H1 (cell line): ENCODE results near the gene HYAL1. TPM values are rescaled to one million over a fixed set of nuclear protein-coding genes. Genes with fewer than 3 reads are reported as not detected.
A peak's percentile ranks its signal among the peaks of the same experiment; 100 is the strongest.

Experiments used
- CTCF ChIA-PET: fragments of 300-600 bp; sonication (Branson Sonifier 250); formaldehyde crosslinking; loops from one replicate; lab custom pipeline; 2021; ENCODE audit not compliant: partially characterized antibody; lab: Charles Lee
- POLR2A ChIA-PET: fragments of 300-600 bp; sonication (Branson Sonifier 250); formaldehyde crosslinking; loops from one replicate; lab custom pipeline; 2021; ENCODE audit warnings: inconsistent platforms; ENCODE audit not compliant: partially characterized antibody; lab: Charles Lee
- DNase-seq, 2 experiments: peaks; one replicate each; pipeline versions ENCODE4 v3.0.0 to v3.0.0-alpha.2; 2010 to 2022; ENCODE audit warnings: low spot score in 2 of 2, low read depth in 1 of 2, mixed read lengths in 1 of 2
- FAIRE-seq: peaks from 2 replicates; lab custom pipeline; 2011; peaks lifted over from hg19 to GRCh38; lab: Jason Lieb, UNC
- H2AFZ ChIP-seq: 2 replicates; pipeline ENCODE4 v1.8.1; 2012; ENCODE audit warnings: low read length, inconsistent platforms
- H2AK5ac ChIP-seq: 2 replicates; pipeline ENCODE4 v1.6.1; 2013; ENCODE audit warnings: low read depth, low read length
- H2BK120ac ChIP-seq: replicated peaks from 2 replicates; pipeline ENCODE3; 2013; ENCODE audit warnings: low read depth, low read length, inconsistent platforms
- H2BK12ac ChIP-seq: 2 replicates; pipeline ENCODE4 v1.6.1; 2013; ENCODE audit warnings: low read depth, low read length
- H2BK15ac ChIP-seq: 2 replicates; pipeline ENCODE4 v1.6.1; 2013; ENCODE audit warnings: low read length
- H2BK20ac ChIP-seq: 2 replicates; pipeline ENCODE4 v1.6.1; 2013; ENCODE audit warnings: low read length
- H2BK5ac ChIP-seq: 2 replicates; pipeline ENCODE4 v1.6.1; 2013; ENCODE audit warnings: low read depth, low read length
- H3K14ac ChIP-seq: 2 replicates; pipeline ENCODE4 v1.6.1; 2013; ENCODE audit warnings: inconsistent platforms; ENCODE audit not compliant: insufficient read length
- H3K18ac ChIP-seq: 2 replicates; pipeline ENCODE4 v1.6.1; 2013; ENCODE audit warnings: low read length; ENCODE audit errors: extremely low read depth
- H3K23ac ChIP-seq: 2 replicates; pipeline ENCODE4 v1.6.1; 2013; ENCODE audit warnings: inconsistent platforms; ENCODE audit not compliant: insufficient read length
- H3K23me2 ChIP-seq: 2 replicates; pipeline ENCODE4 v1.6.1; 2013; ENCODE audit warnings: low read depth, low read length
- H3K27ac ChIP-seq: 2 replicates; pipeline ENCODE4 v1.6.1; 2011; ENCODE audit warnings: low read depth, low read length, inconsistent platforms
- H3K27me3 ChIP-seq, 4 experiments: replicated peaks in 1 of 4; 1 replicate in 1 of 4; 2 replicates in 3 of 4; pipeline versions ENCODE4 v1.6.1 to v1.8.1; 2011 to 2013; ENCODE audit warnings: low read length in 3 of 4, mild to moderate bottlenecking in 3 of 4, inconsistent platforms in 2 of 4, mixed read lengths in 2 of 4, moderate library complexity in 1 of 4; ENCODE audit not compliant: control insufficient read depth in 3 of 4, insufficient read depth in 3 of 4; ENCODE audit errors: extremely low read depth in 1 of 4
- H3K36me3 ChIP-seq, 4 experiments: 2 replicates each; pipeline versions ENCODE4 v1.6.1 to v1.8.1; 2011 to 2013; ENCODE audit warnings: mild to moderate bottlenecking in 4 of 4, low read length in 3 of 4, moderate library complexity in 2 of 4, control low read depth in 1 of 4, inconsistent platforms in 1 of 4; ENCODE audit not compliant: insufficient read depth in 4 of 4, control insufficient read depth in 2 of 4
- H3K4ac ChIP-seq: replicated peaks from 2 replicates; pipeline ENCODE3; 2013; ENCODE audit warnings: low read length, low read depth, mixed read lengths, inconsistent platforms; ENCODE audit not compliant: insufficient read length
- H3K4me1 ChIP-seq, 4 experiments: replicated peaks in 1 of 4; 1 replicate in 1 of 4; 2 replicates in 3 of 4; pipeline versions ENCODE4 v1.6.1 to v1.8.1; 2011 to 2013; ENCODE audit warnings: low read length in 3 of 4, inconsistent platforms in 2 of 4, mixed read lengths in 1 of 4; ENCODE audit not compliant: insufficient read depth in 4 of 4, control insufficient read depth in 3 of 4
- H3K4me2 ChIP-seq, 2 experiments: 2 replicates each; pipeline versions ENCODE4 v1.6.1 to v1.8.1; 2011 to 2013; ENCODE audit warnings: low read depth in 2 of 2, low read length in 2 of 2, control low read depth in 1 of 2, inconsistent platforms in 1 of 2, mild to moderate bottlenecking in 1 of 2; ENCODE audit not compliant: insufficient read depth in 1 of 2
- H3K4me3 ChIP-seq, 4 experiments: fragments of 200-600, 300-600 bp in 1 of 4; sonication (generic), shearing (Covaris generic), sonication (Bioruptor Twin) in 1 of 4; 2 replicates each; pipeline versions ENCODE4 v1.5.1 to v1.8.1; 2011 to 2016; ENCODE audit warnings: low read length in 4 of 4, low read depth in 3 of 4, control low read depth in 2 of 4, inconsistent platforms in 2 of 4, mild to moderate bottlenecking in 2 of 4, mixed read lengths in 1 of 4, moderate library complexity in 1 of 4; ENCODE audit not compliant: insufficient read depth in 2 of 4; ENCODE audit errors: extremely low read depth in 1 of 4
- H3K56ac ChIP-seq: replicated peaks from 2 replicates; pipeline ENCODE3; 2013; ENCODE audit warnings: low read depth, mild to moderate bottlenecking, mixed read lengths, low read length, inconsistent platforms; ENCODE audit not compliant: insufficient read length
- H3K79me1 ChIP-seq: 2 replicates; pipeline ENCODE4 v1.6.1; 2013; ENCODE audit warnings: low read depth, low read length, control low read depth
- H3K79me2 ChIP-seq, 2 experiments: 2 replicates each; pipeline versions ENCODE4 v1.6.1 to v1.8.1; 2012 to 2013; ENCODE audit warnings: low read length in 2 of 2, mild to moderate bottlenecking in 2 of 2, inconsistent platforms in 1 of 2; ENCODE audit not compliant: insufficient read depth in 2 of 2, control insufficient read depth in 1 of 2
- H3K9ac ChIP-seq, 4 experiments: replicated peaks in 1 of 4; 1 replicate in 1 of 4; 2 replicates in 3 of 4; pipeline versions ENCODE4 v1.6.1 to v1.8.1; 2011 to 2013; ENCODE audit warnings: low read depth in 3 of 4, low read length in 3 of 4, control low read depth in 2 of 4, mild to moderate bottlenecking in 2 of 4, moderate library complexity in 2 of 4, inconsistent platforms in 1 of 4; ENCODE audit errors: extremely low read depth in 1 of 4
- H3K9me3 ChIP-seq, 2 experiments: 2 replicates each; pipeline versions ENCODE4 v1.6.1 to v1.8.1; 2012 to 2013; ENCODE audit warnings: mild to moderate bottlenecking in 2 of 2, moderate library complexity in 2 of 2, control low read depth in 1 of 2, inconsistent platforms in 1 of 2, low read depth in 1 of 2, low read length in 1 of 2, mixed read lengths in 1 of 2; ENCODE audit not compliant: insufficient read depth in 2 of 2
- H4K20me1 ChIP-seq, 2 experiments: replicated peaks in 1 of 2; 2 replicates each; pipeline versions ENCODE3 to v1.8.1; 2011 to 2013; ENCODE audit warnings: inconsistent platforms in 2 of 2, low read length in 2 of 2, mild to moderate bottlenecking in 1 of 2; ENCODE audit not compliant: insufficient read depth in 2 of 2, control insufficient read depth in 1 of 2
- H4K5ac ChIP-seq: 2 replicates; pipeline ENCODE4 v1.6.1; 2013; ENCODE audit warnings: low read length, low read depth, mixed read lengths, inconsistent platforms; ENCODE audit not compliant: insufficient read length
- H4K8ac ChIP-seq: 2 replicates; pipeline ENCODE4 v1.8.0; 2013; ENCODE audit warnings: mild to moderate bottlenecking, moderate library complexity, low read length, inconsistent platforms; ENCODE audit not compliant: insufficient read depth; ENCODE audit errors: extremely low read depth
- H4K91ac ChIP-seq: replicated peaks from 2 replicates; pipeline ENCODE3; 2013; ENCODE audit warnings: low read length, mixed read lengths, inconsistent platforms; ENCODE audit not compliant: insufficient read length
- ASH2L ChIP-seq: fragments of 200-600, 300-600 bp; sonication (generic); IDR thresholded peaks from one replicate; pipeline ENCODE4 v1.7.1; 2017; ENCODE audit warnings: low read length
- EGR1 ChIP-seq: IDR thresholded peaks from 2 replicates; pipeline ENCODE4 v1.6.1; 2011; ENCODE audit warnings: low read depth, low read length, borderline replicate concordance
- EP300 ChIP-seq, 2 experiments: IDR thresholded peaks; 1 replicate in 1 of 2; 2 replicates in 1 of 2; pipeline ENCODE4 v1.6.1; 2011 to 2012; ENCODE audit warnings: low read depth in 2 of 2, low read length in 2 of 2, mild to moderate bottlenecking in 2 of 2, borderline replicate concordance in 1 of 2, inconsistent platforms in 1 of 2, moderate library complexity in 1 of 2
- FOSL1 ChIP-seq: IDR thresholded peaks from 2 replicates; pipeline ENCODE4 v1.6.1; 2011; ENCODE audit warnings: mild to moderate bottlenecking, low read depth, low read length, moderate library complexity; ENCODE audit not compliant: insufficient read depth
- PHF8 ChIP-seq: fragments of 200-600 bp; sonication (generic); conservative IDR thresholded peaks from 2 replicates; pipeline ENCODE4 v1.7.1; 2012; ENCODE audit warnings: low read depth, mild to moderate bottlenecking, inconsistent platforms, low read length, moderate library complexity
- RBBP5 ChIP-seq: IDR thresholded peaks from 2 replicates; pipeline ENCODE4 v1.7.1; 2012; ENCODE audit warnings: low read depth, mild to moderate bottlenecking, inconsistent platforms, low read length, moderate library complexity, borderline replicate concordance
- SP1 ChIP-seq: IDR thresholded peaks from 2 replicates; pipeline ENCODE4 v1.6.1; 2011; ENCODE audit warnings: low read depth, low read length
- SP2 ChIP-seq: IDR thresholded peaks from 2 replicates; pipeline ENCODE4 v1.6.1; 2012; ENCODE audit warnings: mild to moderate bottlenecking, low read length, inconsistent platforms
- SP4 ChIP-seq: IDR thresholded peaks from 2 replicates; pipeline ENCODE4 v1.6.1; 2012; ENCODE audit warnings: low read length, inconsistent platforms
- TEAD4 ChIP-seq: IDR thresholded peaks from 2 replicates; pipeline ENCODE4 v1.6.1; 2012; ENCODE audit warnings: low read depth, low read length, inconsistent platforms, mixed read lengths
- YY1 ChIP-seq: IDR thresholded peaks from 2 replicates; pipeline ENCODE4 v1.6.1; 2011; ENCODE audit warnings: low read depth, mild to moderate bottlenecking, low read length
- WGBS, 2 experiments: shearing (Covaris generic) in 1 of 2; methylation state at CpG; one replicate each; pipeline versions ENCODE4 v1.1.6 to v1.1.7; 2013 to 2015; ENCODE audit warnings: low lambda C conversion rate in 2 of 2, mixed read lengths in 2 of 2, inconsistent platforms in 1 of 2, low coverage in 1 of 2, missing lambda C conversion rate in 1 of 2; ENCODE audit not compliant: insufficient replicate concordance in 2 of 2, insufficient coverage in 1 of 2, insufficient read length in 1 of 2; ENCODE audit errors: extremely low coverage in 1 of 2, missing lambda C conversion rate in 1 of 2; 5-methylcytosine and 5-hydroxymethylcytosine counted together
- polyA plus RNA-seq, 7 experiments: library from polyadenylated mRNA; depleted of rRNA in 3 of 7; stranded (reverse) in 5 of 7; unstranded in 2 of 7; fragments of >200 nt in 5 of 7; fragments of 200-250 nt in 2 of 7; gene quantifications; 1 replicate in 5 of 7; 2 replicates in 1 of 7; 4 replicates in 1 of 7; pipeline versions ENCODE4 v1.2.1 to v1.2.3, GENCODE V29; 2011 to 2013; ENCODE audit warnings: missing spikeins in 2 of 7, mixed read lengths in 2 of 7
- total RNA-seq: library from RNA; stranded (reverse); fragmentation: NEBNext Ultra II Directional; extraction: Animal tissue kit (Norgen Biotek cat#: 25700); gene quantifications from 2 replicates; pipeline ENCODE4 v1.2.1, GENCODE V29; 2021
- TF ChIP-seq, protein P1 (sequence below): IDR thresholded peaks from 2 replicates; pipeline ENCODE4 v1.6.1; 2012; ENCODE audit warnings: inconsistent platforms

The HYAL1 gene
- total and polyA plus RNA-seq, 2 of the 8 experiments (the other 6 are each of a cell fraction or from before 2014, with no cell fraction given), result 2.0 to 5.4 TPM

DNA sequence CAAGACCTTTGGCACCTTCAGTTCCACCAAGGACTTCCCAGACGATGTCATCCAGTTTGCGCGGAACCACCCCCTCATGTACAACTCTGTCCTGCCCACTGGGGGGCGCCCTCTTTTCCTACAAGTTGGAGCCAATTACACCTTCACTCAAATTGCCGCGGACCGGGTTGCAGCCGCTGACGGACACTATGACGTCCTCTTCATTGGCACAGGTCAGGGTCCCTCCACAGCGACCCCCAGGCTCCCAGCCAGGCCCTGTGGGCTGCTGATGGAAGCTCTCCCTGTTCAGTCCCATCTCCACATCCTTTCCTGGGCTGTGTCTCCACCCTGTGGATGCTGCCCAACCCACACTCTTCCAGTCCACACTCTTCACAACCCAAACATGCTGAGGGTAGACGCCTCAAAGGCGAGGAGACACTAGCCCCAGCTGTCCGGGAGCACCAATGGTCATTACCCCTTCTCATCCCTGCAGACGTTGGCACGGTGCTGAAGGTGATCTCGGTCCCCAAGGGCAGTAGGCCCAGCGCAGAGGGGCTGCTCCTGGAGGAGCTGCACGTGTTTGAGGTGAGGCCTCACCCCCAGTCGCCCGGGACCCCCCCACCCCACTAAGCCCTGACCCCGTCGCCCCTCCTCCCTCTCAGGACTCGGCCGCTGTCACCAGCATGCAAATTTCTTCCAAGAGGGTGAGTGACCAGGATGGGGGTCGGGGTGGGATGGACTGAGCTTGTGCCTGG, 28.8 kb downstream of the HYAL1 start:
- Histone ChIP-seq H2BK120ac (no peak overlapping the region), H3K79me2 (no peaks in the 10 kb centered on the region), H3K36me3 (no peaks in the 10 kb centered on the region), H4K5ac (no peak overlapping the region), H3K4me2 (peak overlapping the region; percentile 53 to 86), H2BK12ac (0 out of 2 replicates have a peak overlapping the region, but pooled peaks have one; percentile 81), H3K4me1 (peaks cover 0 to 13% (median 12%) of the 10 kb centered on the region in 4 experiments; a peak in 5 of 7 replicates), H3K27me3 (peaks cover 27 to 54% (median 43%) of the 10 kb centered on the region in 4 experiments), H3K56ac (no peak overlapping the region), H3K9ac (no peak overlapping the region; a peak in 1 of 7 replicates), H2BK20ac (no peak overlapping the region), H3K4ac (peak overlapping the region; percentile 44), H3K9me3 (no peaks in the 10 kb centered on the region; a peak in 1 of 4 replicates), H2BK15ac (no peak overlapping the region; the same call in 1 of the 2 replicates), H3K4me3 (peak overlapping the region in 2 of 4 experiments; percentile 32 to 61; a peak in 3 of 8 replicates), H2AK5ac (no peak overlapping the region), H3K27ac (no peak overlapping the region), H3K14ac (no peak overlapping the region), H4K20me1 (no peaks in the 10 kb centered on the region), H3K23ac (no peak overlapping the region), H3K18ac (no peak overlapping the region), H3K79me1 (no peaks in the 10 kb centered on the region), H3K23me2 (peaks cover 2% of the 10 kb centered on the region; the same call in 1 of the 2 replicates), H4K8ac (no peak overlapping the region), H2AFZ (no peak overlapping the region), H4K91ac (peak overlapping the region; percentile 90), H2BK5ac (no peak overlapping the region)
- 29% methylated on average over 20 of the region's 26 CpGs; no CpG with 5 or more reads in 1 of the 2 experiments for whole genome bisulfite sequencing, 2 experiments
- peak in 1 of 2 experiments; percentile 94 for DNase-seq
- FAIRE-seq, result peak; percentile 88
- POLR2A ChIA-PET, result interaction anchor here (0.6 to 9.6 kb wide), 14 partner anchors 8 to 747 kb away, joined by 3 to 122 read pairs (median 4); partner anchors contain the start of gene IFRD2
- CTCF ChIA-PET, result interaction anchor here (0.6 to 53.5 kb wide), 24 partner anchors 9 to 484 kb away, joined by 3 to 2149 read pairs (median 4); partner anchors contain the start of genes GNAI2, GNAT1, HYAL2 and IFRD2
- peak; percentile 31; the same call in 1 of the 2 replicates for TF ChIP-seq SP1
- no peak for TF ChIP-seq FOSL1
- no peak for TF ChIP-seq PHF8
- TF ChIP-seq SP2, result no peak
- TF ChIP-seq ASH2L, result no peak
- no peak for TF ChIP-seq SP4
- TF ChIP-seq EP300 (IDR thresholded peaks at IDR 0.05; ENCODE audit: borderline replicate concordance in 1 of 2, low read depth in 2 of 2, low read length in 2 of 2), result no peak
- no peak for TF ChIP-seq RBBP5
- TF ChIP-seq, protein P1, sequence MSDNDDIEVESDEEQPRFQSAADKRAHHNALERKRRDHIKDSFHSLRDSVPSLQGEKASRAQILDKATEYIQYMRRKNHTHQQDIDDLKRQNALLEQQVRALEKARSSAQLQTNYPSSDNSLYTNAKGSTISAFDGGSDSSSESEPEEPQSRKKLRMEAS, result peak; percentile 31; the same call in 1 of the 2 replicates
- no peak for TF ChIP-seq YY1
- TF ChIP-seq EGR1, result peak; percentile 75
- TF ChIP-seq TEAD4, result no peak
